ENCODE results near the gene XYLT1.

Gene XYLT1

GRCh38 chr16:17396762-17397498, 73.8 kb downstream of the XYLT1 start:
- no peak for DNase-seq

- DNase-seq: no peak
Measured at GRCh38 chr16:17395849-17396480, 74.8 kb downstream of the XYLT1 start.

GRCh38 chr16:17392857-17393692, 77.7 kb downstream of the XYLT1 start:
- DNase-seq: no peak

GRCh38 chr16:17392127-17392856, 78.5 kb downstream of the XYLT1 start:
- no peak for DNase-seq

- no peak for DNase-seq
Measured at GRCh38 chr16:17391715-17392114, 79.0 kb downstream of the XYLT1 start.

- peak; percentile 87 for DNase-seq
Measured at GRCh38 chr16:17389384-17389783, 81.4 kb downstream of the XYLT1 start.

GRCh38 chr16:17387256-17387655, 83.5 kb downstream of the XYLT1 start:
- no peak for DNase-seq

- DNase-seq: no peak
Measured at GRCh38 chr16:17386229-17386628, 84.5 kb downstream of the XYLT1 start.

GRCh38 chr16:17384471-17384870, 86.3 kb downstream of the XYLT1 start:
- DNase-seq: no peak

- peak; percentile 57 for DNase-seq
Measured at GRCh38 chr16:17382949-17383863, 87.6 kb downstream of the XYLT1 start.

- DNase-seq: no peak
Measured at GRCh38 chr16:17382514-17382913, 88.2 kb downstream of the XYLT1 start.

- no peak for DNase-seq
Measured at GRCh38 chr16:17381784-17382183, 89.0 kb downstream of the XYLT1 start.

GRCh38 chr16:17380613-17381012, 90.1 kb downstream of the XYLT1 start:
- DNase-seq: no peak

GRCh38 chr16:17379121-17379571, 91.6 kb downstream of the XYLT1 start:
- DNase-seq: peak; percentile 82

GRCh38 chr16:17377360-17378324, 93.1 kb downstream of the XYLT1 start:
- DNase-seq: no peak

- DNase-seq: peak; percentile 87
Measured at GRCh38 chr16:17375461-17376304, 95.1 kb downstream of the XYLT1 start.

- no peak for DNase-seq
Measured at GRCh38 chr16:17374668-17375255, 96.0 kb downstream of the XYLT1 start.

- DNase-seq: no peak
Measured at GRCh38 chr16:17373533-17373932, 97.2 kb downstream of the XYLT1 start.

- no peak for DNase-seq
Measured at GRCh38 chr16:17372386-17372785, 98.4 kb downstream of the XYLT1 start.

Measured in islet precursor cell (in vitro differentiated cells).